HG03342 (cell line): ENCODE data around the gene SYN1.
"Not testable (repeated sequence)": the region's sequence is repeated elsewhere in the genome, so short reads cannot be mapped to it uniquely, and the experiment has no call there.

Experiments used
- ATAC-seq: cut with Tn5 transposase; IDR thresholded peaks from one replicate; pipeline ENCODE4 v1.9.1; 2021; ENCODE audit warnings: mild to moderate bottlenecking, moderate library complexity; ENCODE audit not compliant: unreplicated experiment

The SYN1 gene

GRCh38 chrX:47603125-47603524 is 16.5 kb downstream of the SYN1 start:
- ATAC-seq, result not testable (repeated sequence)

DNA sequence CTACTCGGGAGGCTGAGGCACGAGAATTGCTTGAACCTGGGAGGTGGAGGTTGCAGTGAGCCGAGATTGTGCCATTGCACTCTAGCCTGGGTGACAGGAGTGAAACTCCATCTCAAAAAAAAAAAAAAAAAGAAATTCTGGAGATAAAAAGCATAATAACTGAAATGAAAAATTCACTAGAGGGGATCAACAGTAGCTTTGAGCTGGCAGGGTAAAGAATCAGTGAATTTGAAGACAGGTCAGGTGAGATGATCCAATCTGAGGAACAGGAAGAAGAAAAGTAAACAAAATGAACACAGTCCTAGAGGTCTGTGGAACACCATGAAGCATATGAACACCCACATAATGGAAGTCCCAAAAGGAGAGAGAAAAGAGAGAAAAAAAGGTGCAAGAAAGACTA is 22.4 kb downstream of the SYN1 start:
- ATAC-seq, result no peak

DNA sequence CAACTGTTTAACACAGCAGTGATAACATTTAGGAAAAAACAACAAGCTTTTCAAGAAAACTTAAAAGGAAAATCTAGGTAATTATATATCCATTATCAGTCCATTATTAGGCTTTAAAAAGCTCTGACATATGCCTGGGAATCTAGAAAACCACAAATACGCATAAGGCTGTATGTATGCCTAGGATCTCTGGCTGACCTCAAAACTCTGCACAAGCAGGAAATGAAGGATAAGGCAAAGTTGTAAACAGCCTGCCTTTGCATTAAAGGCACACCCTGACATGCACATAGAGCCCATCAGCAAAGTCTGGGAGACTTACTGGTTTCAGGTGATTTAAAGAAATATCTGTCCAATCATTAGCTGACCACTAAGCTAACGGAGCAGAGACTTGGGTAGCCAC is 23.4 kb downstream of the SYN1 start:
- no peak for ATAC-seq

GRCh38 chrX:47595716-47596251 is 23.9 kb downstream of the SYN1 start:
- ATAC-seq, result no peak

- no peak for ATAC-seq
Measured at GRCh38 chrX:47593522-47593921, 26.1 kb downstream of the SYN1 start.

DNA sequence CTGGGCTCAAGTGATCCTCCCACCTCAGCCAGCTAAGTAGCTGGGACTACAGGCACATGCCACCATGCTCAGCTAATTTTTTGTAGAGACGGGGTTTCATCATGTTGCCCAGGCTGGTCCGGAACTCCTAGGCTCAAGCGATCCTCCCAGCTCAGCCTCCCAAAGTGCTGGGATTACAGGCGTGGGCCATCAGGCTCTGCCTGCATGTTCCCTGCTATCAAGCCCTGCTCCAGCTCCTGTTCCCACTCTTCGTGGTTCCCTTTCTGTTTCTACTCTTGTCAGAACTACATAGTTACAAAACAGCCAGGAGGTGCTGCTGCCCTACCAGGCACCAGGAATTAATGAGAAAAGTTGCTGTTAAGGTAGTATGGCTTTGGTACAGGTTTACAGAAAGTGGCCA is 28.7 kb downstream of the SYN1 start:
- no peak for ATAC-seq

- no peak for ATAC-seq
Measured at GRCh38 chrX:47587906-47588735, 31.5 kb downstream of the SYN1 start.

GRCh38 chrX:47587091-47587891 is 32.4 kb downstream of the SYN1 start:
- ATAC-seq, result no peak

DNA sequence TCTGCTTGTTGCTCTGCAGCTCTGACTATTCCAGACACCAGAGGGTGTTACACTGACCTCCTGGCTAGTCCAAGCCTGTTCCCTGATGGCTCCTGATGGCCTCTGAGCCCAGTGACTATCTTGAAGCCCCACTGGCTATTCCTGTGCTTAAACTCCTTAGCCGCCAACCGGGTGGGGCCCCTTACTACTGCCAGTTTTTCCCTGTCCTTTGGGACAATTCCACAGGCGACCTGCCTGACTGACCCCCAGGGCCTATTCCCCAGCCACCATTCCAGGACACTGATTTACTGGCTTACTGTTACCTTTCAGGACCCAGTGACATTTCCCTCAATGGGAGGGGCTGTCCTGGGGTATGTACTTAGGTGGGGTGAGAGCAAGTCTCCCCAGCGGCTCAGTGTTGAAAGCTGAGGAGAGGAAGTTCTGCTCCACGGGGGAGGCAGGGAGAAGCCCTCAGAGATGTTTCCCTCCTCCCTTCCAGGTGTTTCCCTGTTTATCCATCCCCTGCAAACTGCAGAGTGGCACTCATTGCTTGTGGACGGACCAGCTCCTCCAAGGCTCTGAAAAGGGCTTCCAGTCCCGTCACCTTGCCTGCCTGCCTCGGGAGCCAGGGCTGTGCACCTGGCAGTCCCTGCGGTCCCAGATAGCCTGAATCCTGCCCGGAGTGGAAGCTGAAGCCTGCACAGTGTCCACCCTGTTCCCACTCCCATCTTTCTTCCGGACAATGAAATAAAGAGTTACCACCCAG is 33.4 kb downstream of the SYN1 start:
- no peak for ATAC-seq

DNA sequence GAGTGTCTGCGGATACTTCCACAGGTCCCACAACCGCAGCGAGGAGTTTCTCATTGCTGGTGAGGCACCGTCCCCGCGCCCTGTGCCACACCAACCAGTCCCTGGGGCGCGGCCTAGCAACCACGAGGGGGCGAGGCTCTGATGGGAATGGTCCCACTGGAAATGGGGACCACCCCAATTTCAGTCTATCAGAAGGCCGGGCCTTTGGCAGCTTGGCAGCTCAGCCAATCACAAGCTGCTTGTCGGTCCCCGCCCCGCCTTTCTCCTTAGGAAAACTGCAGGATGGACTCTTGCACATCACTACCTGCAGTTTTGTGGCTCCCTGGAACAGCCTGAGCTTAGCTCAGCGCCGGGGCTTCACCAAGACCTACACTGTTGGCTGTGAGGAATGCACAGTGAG is 34.4 kb downstream of the SYN1 start:
- no peak for ATAC-seq

DNA sequence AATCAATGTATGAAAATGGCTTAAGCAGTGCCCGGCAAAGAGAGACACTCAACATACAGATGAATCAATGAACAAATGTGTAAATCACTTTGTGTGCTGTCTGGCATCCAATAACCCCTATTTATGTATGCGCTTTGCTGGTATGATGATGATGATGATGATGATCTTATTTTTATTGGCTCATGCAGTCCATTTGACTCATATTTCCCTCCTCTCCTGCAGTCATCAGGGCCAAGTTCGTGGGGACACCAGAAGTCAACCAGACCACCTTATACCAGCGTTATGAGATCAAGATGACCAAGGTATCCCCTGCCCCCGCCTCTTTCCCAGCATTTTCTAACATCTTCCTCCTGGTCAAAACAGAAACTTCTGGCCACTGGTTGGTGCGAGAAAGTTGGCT is 34.9 kb downstream of the SYN1 start:
- no peak for ATAC-seq

DNA sequence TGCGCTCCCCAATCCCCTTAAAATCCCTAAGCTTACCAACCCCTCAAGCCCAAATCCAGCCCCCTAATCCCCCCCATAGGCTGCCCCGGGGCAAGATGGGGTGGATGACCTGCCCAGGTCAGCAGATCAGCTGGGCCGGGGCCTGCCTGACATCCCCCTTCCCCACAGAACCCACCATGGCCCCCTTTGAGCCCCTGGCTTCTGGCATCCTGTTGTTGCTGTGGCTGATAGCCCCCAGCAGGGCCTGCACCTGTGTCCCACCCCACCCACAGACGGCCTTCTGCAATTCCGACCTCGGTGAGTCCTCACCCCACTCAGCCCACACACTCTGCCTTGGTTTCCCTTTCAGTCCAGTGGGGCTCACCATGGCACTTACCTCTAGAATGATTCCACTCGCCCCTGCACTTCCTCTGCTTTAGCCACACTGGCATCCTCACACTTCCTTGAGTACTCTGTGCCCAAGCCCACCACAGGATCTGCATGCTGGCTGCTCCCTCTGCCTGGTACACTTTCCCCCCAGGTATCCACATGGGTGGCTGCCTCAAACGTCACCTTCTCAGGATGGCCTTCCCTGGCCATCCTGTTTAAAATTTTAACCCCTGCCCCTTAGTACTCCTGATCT is 36.3 kb downstream of the SYN1 start:
- ATAC-seq, result no peak

DNA sequence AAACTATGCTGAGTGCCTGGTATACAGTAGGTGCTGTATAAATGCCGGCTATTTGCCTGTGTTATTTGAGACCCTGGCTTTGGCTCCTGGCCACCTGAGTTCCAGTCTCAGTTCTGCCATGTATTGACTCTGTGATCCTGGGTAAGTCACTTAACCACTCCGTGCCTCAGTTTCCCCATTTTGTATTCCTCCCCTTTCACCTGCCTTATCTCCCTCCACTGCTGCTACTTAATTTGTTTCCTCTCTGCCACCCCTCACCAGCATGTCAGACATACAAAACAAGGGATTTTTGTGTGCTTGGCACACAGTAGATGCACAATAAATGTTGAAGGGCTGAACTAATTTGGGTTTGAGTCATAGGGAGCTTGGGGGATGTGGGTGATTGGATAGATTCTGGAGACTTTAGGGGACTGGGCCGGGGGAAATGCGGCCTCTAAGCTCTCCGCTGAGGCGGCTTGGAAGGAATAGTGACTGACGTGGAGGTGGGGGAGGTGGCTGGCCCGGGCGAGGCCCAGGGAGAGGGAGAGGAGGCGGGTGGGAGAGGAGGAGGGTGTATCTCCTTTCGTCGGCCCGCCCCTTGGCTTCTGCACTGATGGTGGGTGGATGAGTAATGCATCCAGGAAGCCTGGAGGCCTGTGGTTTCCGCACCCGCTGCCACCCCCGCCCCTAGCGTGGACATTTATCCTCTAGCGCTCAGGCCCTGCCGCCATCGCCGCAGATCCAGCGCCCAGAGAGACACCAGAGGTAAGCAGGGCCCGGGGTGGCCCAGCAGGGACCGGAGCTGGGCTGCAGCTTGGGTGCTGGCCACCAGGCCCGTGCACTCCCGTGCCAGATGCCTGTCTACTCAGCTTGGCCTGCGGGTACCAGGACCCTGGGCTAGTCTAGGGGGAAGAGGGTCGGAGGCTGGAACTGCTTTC is 37.7 kb downstream of the SYN1 start, which contains the start of gene TIMP1:
Gene TIMP1, plus strand, starts transcription at position 706 of the 917 bp plus-strand sequence. CDS start 980 bp downstream, outside the sequence.
- peak; percentile 86 for ATAC-seq

DNA sequence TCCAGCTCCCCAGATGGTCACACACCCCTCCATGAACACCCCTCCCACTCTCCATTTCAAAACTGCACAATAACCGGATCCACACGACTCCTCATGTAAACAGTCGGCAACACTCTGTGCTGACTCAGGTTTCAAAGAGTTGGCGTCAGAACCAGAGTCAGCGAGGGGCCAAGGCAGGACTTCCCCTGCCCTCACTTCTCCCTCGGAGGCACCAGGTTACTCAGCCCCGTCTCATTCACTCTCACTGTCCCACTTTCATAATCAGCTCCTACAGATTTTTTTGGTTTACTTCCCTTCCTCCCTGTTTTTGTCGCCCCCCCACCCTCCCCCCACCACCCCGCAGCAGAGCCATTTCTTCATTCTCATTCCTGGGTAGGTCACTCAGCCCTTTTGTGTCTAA is 40.1 kb downstream of the SYN1 start:
- ATAC-seq, result no peak

GRCh38 chrX:47578692-47579091 is 41.0 kb downstream of the SYN1 start:
- no peak for ATAC-seq

DNA sequence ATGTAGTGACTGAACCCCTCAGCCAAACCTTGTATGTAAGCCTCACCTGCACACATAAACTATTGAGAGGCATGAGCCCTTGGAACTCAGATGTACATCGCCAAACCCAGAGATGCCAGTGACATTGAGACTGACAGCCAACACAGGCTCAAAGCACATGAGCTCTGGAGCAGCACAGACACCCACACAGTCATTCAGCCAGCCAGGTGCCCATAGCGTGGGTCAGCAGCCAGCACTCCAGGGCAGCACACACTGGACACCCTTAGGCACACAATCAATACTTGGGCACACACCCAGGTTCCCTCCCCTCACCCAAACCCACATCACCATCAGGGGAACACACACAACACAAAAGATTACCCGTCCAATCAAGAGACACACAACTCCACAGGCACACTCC is 41.8 kb downstream of the SYN1 start:
- ATAC-seq, result no peak

- ATAC-seq, result no peak
Measured at GRCh38 chrX:47577424-47577823, 42.2 kb downstream of the SYN1 start.

DNA sequence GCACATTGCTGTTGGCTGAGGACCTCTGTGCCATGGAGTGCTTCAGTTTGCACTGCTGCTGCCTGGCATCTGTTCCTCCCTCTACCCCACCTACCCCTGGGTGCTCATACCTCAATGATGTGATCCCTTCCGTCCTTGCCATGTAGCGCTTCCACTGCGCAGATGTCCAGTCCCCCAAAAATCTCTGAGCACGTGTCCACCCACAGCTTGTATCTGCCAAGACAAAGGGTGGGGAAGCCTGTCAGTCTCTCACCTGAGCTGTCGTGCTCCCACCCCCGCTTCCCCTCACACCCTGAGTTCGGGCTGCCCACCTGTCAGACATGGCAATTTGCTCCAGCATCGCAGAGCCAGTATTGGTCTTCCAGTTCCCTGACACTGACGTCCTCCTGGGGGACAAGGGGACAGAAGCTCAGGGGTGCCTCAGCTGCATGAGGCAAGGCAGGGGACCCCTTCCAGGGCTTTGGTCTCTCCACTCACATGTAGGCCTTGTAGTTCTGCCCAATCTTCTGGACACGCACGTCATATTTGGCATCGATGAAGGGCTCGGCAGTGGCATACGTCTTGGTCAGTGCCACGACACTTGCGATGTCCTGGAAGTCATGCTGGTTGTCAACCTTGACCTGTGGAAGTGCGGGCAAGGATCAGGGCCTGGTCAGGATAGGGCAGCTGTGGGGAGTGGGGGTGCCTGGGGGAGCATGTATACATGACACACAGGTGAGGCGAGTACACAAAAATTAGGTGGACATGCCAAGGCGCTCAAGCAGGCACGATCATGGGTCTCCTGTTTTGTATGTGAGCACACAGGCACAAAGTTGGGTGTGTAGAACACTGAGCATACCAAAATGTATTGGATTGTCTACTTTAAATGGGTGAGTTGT is 43.4 kb downstream of the SYN1 start:
- no peak for ATAC-seq
